Measurements from ENCODE around the gene PNPLA6. TPM values are rescaled to one million over a fixed set of nuclear protein-coding genes. Genes with fewer than 3 reads are reported as not detected.

PNPLA6 gene
- total and polyA plus RNA-seq, 2 of the 4 experiments (the other 2 are of a cell fraction), result 17.9 to 52.7 TPM

DNA sequence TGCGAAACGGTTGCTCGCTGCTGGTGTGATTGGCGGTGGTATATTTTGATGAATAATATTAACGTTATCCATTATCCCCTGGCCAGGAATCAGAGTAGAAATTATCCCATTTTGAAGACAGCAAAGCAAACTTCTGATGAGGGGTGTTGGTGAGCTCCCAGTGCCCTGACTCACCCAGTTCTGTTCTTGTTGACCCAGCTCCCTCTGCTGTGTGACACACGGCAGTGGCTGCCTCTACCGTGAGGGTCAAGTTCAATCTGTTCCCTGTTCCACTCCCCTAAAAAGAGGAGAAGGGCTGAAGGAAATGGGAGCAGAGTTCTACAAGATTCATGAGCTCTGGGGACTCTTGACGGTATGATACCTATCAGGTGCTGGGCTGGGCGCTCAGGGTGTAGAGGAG, 62.2 kb downstream of the PNPLA6 start:
- Histone ChIP-seq H3K36me3 (ENCODE audit: control insufficient read depth, insufficient read depth, low read length) (no peaks in the 10 kb centered on the region), H3K4me3 (ENCODE audit: insufficient read depth, low read depth, low read length) (no peak overlapping the region), H4K91ac (ENCODE audit: insufficient read depth, low read depth, low read length) (no peak overlapping the region), H3K27me3 (ENCODE audit: control insufficient read depth, insufficient read depth, low read length) (peaks cover 39% of the 10 kb centered on the region), H3K4ac (ENCODE audit: low read depth, low read length) (no peak overlapping the region), H2BK20ac (ENCODE audit: low read depth, low read length) (no peak overlapping the region), H3K56ac (ENCODE audit: extremely low read depth, insufficient read depth, low read length) (no peak overlapping the region), H3K9ac (ENCODE audit: low read depth, low read length) (no peak overlapping the region), H3K27ac (ENCODE audit: insufficient read depth, low read length) (no peak overlapping the region), H2BK120ac (ENCODE audit: low read depth, low read length) (no peak overlapping the region), H3K23ac (ENCODE audit: low read depth, low read length) (no peak overlapping the region), H3K18ac (ENCODE audit: low read depth, low read length) (no peak overlapping the region), H4K20me1 (ENCODE audit: insufficient read depth, low read length) (no peaks in the 10 kb centered on the region), H4K8ac (ENCODE audit: low read depth in 2 of 2, low read length in 2 of 2) (no peak overlapping the region), H3K9me3 (ENCODE audit: control insufficient read depth, insufficient read depth, low read length) (no peaks in the 10 kb centered on the region), H3K9me1 (ENCODE audit: insufficient read depth, low read length) (no peaks in the 10 kb centered on the region), H2AK5ac (ENCODE audit: low read depth, low read length) (no peak overlapping the region), H3K4me2 (ENCODE audit: low read depth, low read length) (no peak overlapping the region), H3K79me1 (ENCODE audit: low read depth in 1 of 2, low read length in 2 of 2) (no peaks in the 10 kb centered on the region), H3K4me1 (ENCODE audit: control insufficient read depth, insufficient read depth, low read length) (no peaks in the 10 kb centered on the region), H2AFZ (replicated peaks; ENCODE audit: low read length, poor library complexity) (no peak overlapping the region), H4K5ac (ENCODE audit: low read depth, low read length) (no peak overlapping the region), H2BK5ac (ENCODE audit: low read depth, low read length, poor library complexity, severe bottlenecking) (no peak overlapping the region), H2BK15ac (ENCODE audit: low read depth, low read length) (no peak overlapping the region), H2AK9ac (replicated peaks; ENCODE audit: low read depth, low read length, poor library complexity) (no peak overlapping the region), H3K14ac (replicated peaks; ENCODE audit: low read depth, low read length) (no peak overlapping the region)
- dilution Hi-C loops (cut with HindIII; ENCODE audit: low sequenced_read_pairs, unreplicated experiment), result no loop called here
- intact Hi-C loops (cut with micrococcal nuclease), result no loop called here
- ATAC-seq (ENCODE audit: low read depth) (no peak), DNase-seq (no peak)
- CTCF ChIA-PET, result interaction anchor here (1.0 kb wide), 1 partner anchor 243 kb away, joined by 3 read pairs; no protein-coding TSS in a partner anchor
- BruUV-seq (replicated peaks), result no TSS peak
- 33% methylated on average over 1 of the region's 9 CpGs; no CpG with 5 or more reads in 1 of the 2 experiments for WGBS, 2 experiments (ENCODE audit: extremely low coverage in 2 of 2, insufficient read length in 1 of 2)
- in situ Hi-C loops (cut with MboI; ENCODE audit: low sequenced_read_pairs), result no loop called here
- POLR2A ChIA-PET (ENCODE audit: unreplicated experiment), result no interaction called here
- TF ChIP-seq BHLHE40 (IDR thresholded peaks at IDR 0.05; ENCODE audit: low read depth, low read length) (no peak), FOS (IDR thresholded peaks at IDR 0.05; ENCODE audit: low read depth, low read length) (no peak), NFE2L2 (IDR thresholded peaks at IDR 0.05; ENCODE audit: low read depth, low read length) (no peak), CHD1 (IDR thresholded peaks at IDR 0.05; ENCODE audit: low read depth, low read length) (no peak), RCOR1 (IDR thresholded peaks at IDR 0.05; ENCODE audit: insufficient replicate concordance, low read length) (no peak), RFX5 (IDR thresholded peaks at IDR 0.05; ENCODE audit: low read depth, low read length) (no peak)
- TF ChIP-seq, protein P1, sequence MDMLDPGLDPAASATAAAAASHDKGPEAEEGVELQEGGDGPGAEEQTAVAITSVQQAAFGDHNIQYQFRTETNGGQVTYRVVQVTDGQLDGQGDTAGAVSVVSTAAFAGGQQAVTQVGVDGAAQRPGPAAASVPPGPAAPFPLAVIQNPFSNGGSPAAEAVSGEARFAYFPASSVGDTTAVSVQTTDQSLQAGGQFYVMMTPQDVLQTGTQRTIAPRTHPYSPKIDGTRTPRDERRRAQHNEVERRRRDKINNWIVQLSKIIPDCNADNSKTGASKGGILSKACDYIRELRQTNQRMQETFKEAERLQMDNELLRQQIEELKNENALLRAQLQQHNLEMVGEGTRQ (IDR thresholded peaks at IDR 0.05; ENCODE audit: low read depth, low read length), result no peak
